ENCODE data around the gene PTGES2.

Gene PTGES2

DNA sequence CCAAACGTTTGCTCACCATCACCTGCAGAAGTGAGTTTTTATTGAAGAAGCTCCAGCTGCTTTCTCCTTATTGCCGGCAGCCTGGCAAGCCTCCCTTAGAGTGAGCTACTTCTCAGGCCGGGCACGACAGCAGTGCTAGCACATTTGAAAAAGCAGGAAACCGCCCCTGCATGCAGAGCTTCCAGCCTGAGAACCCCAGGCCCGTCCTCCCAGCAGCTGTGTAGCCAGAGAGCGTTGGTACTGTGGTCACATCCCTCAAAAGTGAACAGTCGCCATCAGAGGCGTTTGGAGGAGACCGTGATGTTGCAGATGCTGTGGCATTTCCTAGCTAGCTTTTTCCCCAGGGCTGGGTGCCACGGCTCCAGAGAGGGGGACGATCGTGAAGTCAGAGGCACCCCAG lies 36.0 kb downstream of the PTGES2 start:
- Histone ChIP-seq H3K9me3 (replicated peaks; ENCODE audit: insufficient read depth, low read length) (no peaks in the 10 kb centered on the region), H2AFZ (ENCODE audit: low read length) (no peak overlapping the region), H3K4me2 (ENCODE audit: low read depth, low read length) (no peak overlapping the region), H3K4me3 (ENCODE audit: low read length) (no peak overlapping the region), H3F3A (ENCODE audit: insufficient read depth, low read length) (no peaks in the 10 kb centered on the region), H3K79me2 (ENCODE audit: low read length) (peaks cover 100% of the 10 kb centered on the region), H3K27ac (ENCODE audit: low read length) (no peak overlapping the region), H4K20me1 (ENCODE audit: insufficient read depth, low read length) (peaks cover 42% of the 10 kb centered on the region), H3K36me3 (replicated peaks; ENCODE audit: insufficient read depth, low read length) (peaks cover 4% of the 10 kb centered on the region; the same call in 1 of the 2 replicates), H3K9ac (ENCODE audit: low read length) (no peak overlapping the region), H3K27me3 (replicated peaks; ENCODE audit: insufficient read depth, low read length) (no peaks in the 10 kb centered on the region), H3K4me1 (ENCODE audit: low read length) (no peaks in the 10 kb centered on the region), H3K9me2 (replicated peaks; ENCODE audit: insufficient read depth, low read length) (no peaks in the 10 kb centered on the region)
- DNase-seq, result no peak
- TF ChIP-seq EZH2 (optimal IDR thresholded peaks at IDR 0.05; ENCODE audit: low read depth, low read length) (no peak), EZH2phosphoT487 (IDR thresholded peaks at IDR 0.05; ENCODE audit: low read length) (no peak), CTCF (IDR thresholded peaks at IDR 0.05; ENCODE audit: low read length) (no peak)

- Histone ChIP-seq H2AFZ (ENCODE audit: low read length) (no peak overlapping the region), H3K4me2 (ENCODE audit: low read depth, low read length) (no peak overlapping the region), H3K9me3 (replicated peaks; ENCODE audit: insufficient read depth, low read length) (no peaks in the 10 kb centered on the region), H3K9me2 (replicated peaks; ENCODE audit: insufficient read depth, low read length) (no peaks in the 10 kb centered on the region), H3K27me3 (replicated peaks; ENCODE audit: insufficient read depth, low read length) (no peaks in the 10 kb centered on the region), H3K79me2 (ENCODE audit: low read length) (peaks cover 100% of the 10 kb centered on the region), H3F3A (ENCODE audit: insufficient read depth, low read length) (no peaks in the 10 kb centered on the region), H3K9ac (ENCODE audit: low read length) (no peak overlapping the region), H3K4me1 (ENCODE audit: low read length) (no peaks in the 10 kb centered on the region), H3K27ac (ENCODE audit: low read length) (no peak overlapping the region), H3K4me3 (ENCODE audit: low read length) (no peak overlapping the region), H4K20me1 (ENCODE audit: insufficient read depth, low read length) (peaks cover 39% of the 10 kb centered on the region), H3K36me3 (replicated peaks; ENCODE audit: insufficient read depth, low read length) (peaks cover 3% of the 10 kb centered on the region; the same call in 1 of the 2 replicates)
- DNase-seq, result no peak
- TF ChIP-seq EZH2 (optimal IDR thresholded peaks at IDR 0.05; ENCODE audit: low read depth, low read length) (no peak), CTCF (IDR thresholded peaks at IDR 0.05; ENCODE audit: low read length) (no peak), EZH2phosphoT487 (IDR thresholded peaks at IDR 0.05; ENCODE audit: low read length) (no peak)
Observed at GRCh38 chr9:128091144-128091543, 36.4 kb downstream of the PTGES2 start.

GRCh38 chr9:128089299-128089698 lies 38.2 kb downstream of the PTGES2 start:
- Histone ChIP-seq H3F3A (ENCODE audit: insufficient read depth, low read length) (no peaks in the 10 kb centered on the region; the same call in 1 of the 2 replicates), H3K9me3 (replicated peaks; ENCODE audit: insufficient read depth, low read length) (no peaks in the 10 kb centered on the region), H3K9ac (ENCODE audit: low read length) (no peak overlapping the region), H3K4me1 (ENCODE audit: low read length) (no peaks in the 10 kb centered on the region), H3K27ac (ENCODE audit: low read length) (no peak overlapping the region), H4K20me1 (ENCODE audit: insufficient read depth, low read length) (peaks cover 38% of the 10 kb centered on the region), H3K79me2 (ENCODE audit: low read length) (peaks cover 100% of the 10 kb centered on the region), H3K4me3 (ENCODE audit: low read length) (no peak overlapping the region), H3K9me2 (replicated peaks; ENCODE audit: insufficient read depth, low read length) (no peaks in the 10 kb centered on the region), H3K36me3 (replicated peaks; ENCODE audit: insufficient read depth, low read length) (peaks cover 3% of the 10 kb centered on the region; the same call in 1 of the 2 replicates), H3K4me2 (ENCODE audit: low read depth, low read length) (no peak overlapping the region), H3K27me3 (replicated peaks; ENCODE audit: insufficient read depth, low read length) (no peaks in the 10 kb centered on the region), H2AFZ (ENCODE audit: low read length) (no peak overlapping the region)
- DNase-seq, result no peak
- TF ChIP-seq EZH2phosphoT487 (IDR thresholded peaks at IDR 0.05; ENCODE audit: low read length) (no peak), CTCF (IDR thresholded peaks at IDR 0.05; ENCODE audit: low read length) (no peak)

All from MM.1S (cell line).